IMR-90 (cell line): ENCODE measurements around the gene RASSF4. TPM values are rescaled to one million over a fixed set of nuclear protein-coding genes. Genes with fewer than 3 reads are reported as not detected.

Source experiments
- BHLHE40 ChIP-seq: fragments of 150-350 bp; IDR thresholded peaks from 2 replicates; pipeline ENCODE4 v1.6.1; 2016; ENCODE audit warnings: mild to moderate bottlenecking, low read depth, low read length
- MAFK ChIP-seq: IDR thresholded peaks from 2 replicates; pipeline ENCODE4 v1.6.1; 2012; ENCODE audit warnings: low read depth, low read length, improper control_type of control experiment
- MAZ ChIP-seq: IDR thresholded peaks from 2 replicates; pipeline ENCODE4 v1.6.1; 2012; ENCODE audit warnings: low read depth, mild to moderate bottlenecking, low read length, improper control_type of control experiment, moderate library complexity, borderline replicate concordance
- MXI1 ChIP-seq: IDR thresholded peaks from 2 replicates; pipeline ENCODE4 v1.6.1; 2012; ENCODE audit warnings: low read depth, mild to moderate bottlenecking, low read length, moderate library complexity, borderline replicate concordance
- SMC3 ChIP-seq: fragments of 150-350 bp; IDR thresholded peaks from 2 replicates; pipeline ENCODE4 v1.6.1; 2016; ENCODE audit warnings: low read depth, mild to moderate bottlenecking, antibody characterized with exemption, low read length, moderate library complexity
- polyA plus RNA-seq, 3 experiments: library from polyadenylated mRNA; depleted of rRNA; stranded (reverse); fragments of >200 nt; gene quantifications; 2 replicates each; pipeline ENCODE4 v1.2.3, GENCODE V29; 2012; ENCODE audit warnings: low replicate concordance in 1 of 3
- total RNA-seq: library from RNA; depleted of rRNA; stranded (reverse); fragments of >200 nt; gene quantifications from 2 replicates; pipeline ENCODE4 v1.2.3, GENCODE V29; 2012
- TF ChIP-seq, protein P1 (sequence below): fragments of 150-350 bp; IDR thresholded peaks from 2 replicates; pipeline ENCODE4 v1.6.1; 2016; ENCODE audit warnings: low read depth, mild to moderate bottlenecking, low read length, moderate library complexity, borderline replicate concordance

The RASSF4 gene
- total and polyA plus RNA-seq, 2 of the 4 experiments (the other 2 are of a cell fraction) = 5.9 to 8.6 TPM

DNA sequence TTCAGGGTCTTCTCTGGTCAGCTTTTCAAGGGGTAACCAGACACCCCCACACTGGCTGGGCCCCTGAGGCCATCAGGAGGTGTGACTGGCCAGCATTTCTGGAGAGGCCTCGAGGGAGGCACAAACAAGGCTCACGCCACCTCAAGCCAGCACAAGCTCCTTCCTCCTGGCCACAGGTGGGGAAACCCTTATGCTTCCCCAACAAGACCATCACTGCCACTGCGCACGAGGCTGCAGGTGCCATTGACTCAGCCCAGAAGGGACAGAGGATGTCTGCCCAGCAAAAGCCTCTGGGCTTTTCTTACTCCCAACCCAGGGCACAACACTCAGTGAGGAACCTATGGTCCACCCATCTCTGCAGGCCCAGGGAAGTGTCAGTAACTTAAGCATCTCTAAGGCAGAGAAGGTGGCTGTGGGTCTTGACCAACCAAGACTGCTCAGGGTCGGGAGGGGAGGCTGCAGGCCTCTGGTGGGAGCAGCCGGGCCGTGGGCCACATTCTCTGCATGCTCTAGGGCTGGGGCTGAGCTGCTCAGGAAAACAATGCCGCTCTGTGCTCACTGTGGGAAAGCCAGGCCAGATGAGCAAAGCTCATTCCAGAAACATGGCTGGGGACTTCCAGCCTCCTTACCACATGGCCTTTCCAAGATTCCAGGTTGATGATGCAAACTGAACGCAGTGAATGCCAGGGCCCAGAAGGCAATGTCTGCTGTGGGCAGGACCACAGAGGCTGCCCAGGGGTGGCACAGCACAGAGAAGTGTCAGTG, 24.2 kb upstream of the RASSF4 start (continued):
- TF ChIP-seq, protein P1, sequence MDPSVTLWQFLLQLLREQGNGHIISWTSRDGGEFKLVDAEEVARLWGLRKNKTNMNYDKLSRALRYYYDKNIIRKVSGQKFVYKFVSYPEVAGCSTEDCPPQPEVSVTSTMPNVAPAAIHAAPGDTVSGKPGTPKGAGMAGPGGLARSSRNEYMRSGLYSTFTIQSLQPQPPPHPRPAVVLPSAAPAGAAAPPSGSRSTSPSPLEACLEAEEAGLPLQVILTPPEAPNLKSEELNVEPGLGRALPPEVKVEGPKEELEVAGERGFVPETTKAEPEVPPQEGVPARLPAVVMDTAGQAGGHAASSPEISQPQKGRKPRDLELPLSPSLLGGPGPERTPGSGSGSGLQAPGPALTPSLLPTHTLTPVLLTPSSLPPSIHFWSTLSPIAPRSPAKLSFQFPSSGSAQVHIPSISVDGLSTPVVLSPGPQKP = no peak
- TF ChIP-seq BHLHE40 (no peak), SMC3 (no peak), MAZ (peak; percentile 48; the same call in 1 of the 2 replicates), MAFK (no peak), MXI1 (no peak; the same call in 1 of the 2 replicates)
